Embryonic facial prominence (tissue), 1 donor: ENCODE data around the gene SLC45A3.
"Not testable (repeated sequence)": the region's sequence is repeated elsewhere in the genome, so short reads cannot be mapped to it uniquely, and the experiment has no call there.

Experiments used
- DNase-seq: peaks from one replicate; pipeline ENCODE4 v3.0.0-alpha.2; 2016; ENCODE audit errors: extremely low spot score

Gene SLC45A3

GRCh38 chr1:205637854-205638468 is 42.3 kb downstream of the SLC45A3 start:
- DNase-seq: no peak

- DNase-seq: no peak
These were observed 43.6 kb downstream of the SLC45A3 start for GRCh38 chr1:205636732-205637131.

GRCh38 chr1:205636138-205636530 is 44.2 kb downstream of the SLC45A3 start:
- not testable (repeated sequence) for DNase-seq

- DNase-seq: no peak
These were observed 46.8 kb downstream of the SLC45A3 start for GRCh38 chr1:205633421-205633976.

- no peak for DNase-seq
These were observed 47.6 kb downstream of the SLC45A3 start for GRCh38 chr1:205632669-205633169.

- peak; percentile 97 for DNase-seq
These were observed 48.3 kb downstream of the SLC45A3 start, which contains the start of gene ELK4 for GRCh38 chr1:205631768-205632668. Gene ELK4, minus strand, starts transcription at chr1:205632011. Its CDS starts 8,129 bp downstream, at chr1:205623882.

GRCh38 chr1:205631010-205631767 is 49.1 kb downstream of the SLC45A3 start:
- DNase-seq: peak; percentile 84

GRCh38 chr1:205630651-205631009 is 49.7 kb downstream of the SLC45A3 start:
- no peak for DNase-seq

- no peak for DNase-seq
These were observed 50.1 kb downstream of the SLC45A3 start for GRCh38 chr1:205630241-205630640.

GRCh38 chr1:205629751-205630150 is 50.6 kb downstream of the SLC45A3 start:
- DNase-seq: no peak

GRCh38 chr1:205627956-205628355 is 52.4 kb downstream of the SLC45A3 start:
- no peak for DNase-seq

GRCh38 chr1:205626216-205626615 is 54.1 kb downstream of the SLC45A3 start:
- no peak for DNase-seq

GRCh38 chr1:205623646-205624045 is 56.7 kb downstream of the SLC45A3 start:
- no peak for DNase-seq

- DNase-seq: no peak
These were observed 60.0 kb downstream of the SLC45A3 start for GRCh38 chr1:205620269-205620668.

- no peak for DNase-seq
These were observed 60.9 kb downstream of the SLC45A3 start for GRCh38 chr1:205619376-205619775.

- no peak for DNase-seq
These were observed 63.6 kb downstream of the SLC45A3 start for GRCh38 chr1:205616563-205617293.

GRCh38 chr1:205615789-205616188 is 64.5 kb downstream of the SLC45A3 start:
- DNase-seq: no peak

GRCh38 chr1:205613854-205614412 is 66.4 kb downstream of the SLC45A3 start:
- DNase-seq: no peak

GRCh38 chr1:205612556-205612955 is 67.8 kb downstream of the SLC45A3 start:
- no peak for DNase-seq

- DNase-seq: no peak
These were observed 68.2 kb downstream of the SLC45A3 start for GRCh38 chr1:205612104-205612503.
